ENCODE measurements around the gene PROSER2. TPM values are rescaled to one million over a fixed set of nuclear protein-coding genes. Genes with fewer than 3 reads are reported as not detected.

PROSER2 gene
- total RNA-seq, 1 experiment from 2014 or later, result 10.6 TPM

- no peak overlapping the region for H2AK5ac ChIP-seq (ENCODE audit: insufficient read length, low read length)
- Mint-ChIP-seq H3K36me3 (ENCODE audit: insufficient read depth in 1 of 3, low read depth in 3 of 3) (no peaks in the 10 kb centered on the region), H3K27me3 (ENCODE audit: low read depth) (no peaks in the 10 kb centered on the region; the same call in 1 of the 2 replicates), H3K4me1 (peaks cover 17 to 23% of the 10 kb centered on the region in 2 experiments), H3K27ac (peak overlapping the region in 2 of 3 experiments; percentile 57 to 92; a peak in 4 of 7 replicates), H3K9me3 (no peaks in the 10 kb centered on the region; a peak in 1 of 5 replicates), H3K4me3 (no peak overlapping the region)
- H2BK15ac ChIP-seq (ENCODE audit: low read depth, low read length), result no peak overlapping the region
- TF ChIP-seq, protein P1, sequence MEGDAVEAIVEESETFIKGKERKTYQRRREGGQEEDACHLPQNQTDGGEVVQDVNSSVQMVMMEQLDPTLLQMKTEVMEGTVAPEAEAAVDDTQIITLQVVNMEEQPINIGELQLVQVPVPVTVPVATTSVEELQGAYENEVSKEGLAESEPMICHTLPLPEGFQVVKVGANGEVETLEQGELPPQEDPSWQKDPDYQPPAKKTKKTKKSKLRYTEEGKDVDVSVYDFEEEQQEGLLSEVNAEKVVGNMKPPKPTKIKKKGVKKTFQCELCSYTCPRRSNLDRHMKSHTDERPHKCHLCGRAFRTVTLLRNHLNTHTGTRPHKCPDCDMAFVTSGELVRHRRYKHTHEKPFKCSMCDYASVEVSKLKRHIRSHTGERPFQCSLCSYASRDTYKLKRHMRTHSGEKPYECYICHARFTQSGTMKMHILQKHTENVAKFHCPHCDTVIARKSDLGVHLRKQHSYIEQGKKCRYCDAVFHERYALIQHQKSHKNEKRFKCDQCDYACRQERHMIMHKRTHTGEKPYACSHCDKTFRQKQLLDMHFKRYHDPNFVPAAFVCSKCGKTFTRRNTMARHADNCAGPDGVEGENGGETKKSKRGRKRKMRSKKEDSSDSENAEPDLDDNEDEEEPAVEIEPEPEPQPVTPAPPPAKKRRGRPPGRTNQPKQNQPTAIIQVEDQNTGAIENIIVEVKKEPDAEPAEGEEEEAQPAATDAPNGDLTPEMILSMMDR (conservative IDR thresholded peaks at IDR 0.05), result peak; percentile 50
- no peak overlapping the region for H3K4ac ChIP-seq (ENCODE audit: low read depth, low read length)
- DNase-seq, result peak; percentile 74
- no peak overlapping the region for H2BK20ac ChIP-seq (ENCODE audit: low read depth, low read length, poor library complexity, severe bottlenecking)
- H4K5ac ChIP-seq (ENCODE audit: insufficient read length, low read depth, low read length), result no peak overlapping the region
- H2BK120ac ChIP-seq (ENCODE audit: low read depth, low read length, poor library complexity, severe bottlenecking), result no peak overlapping the region
- H3T11ph ChIP-seq (ENCODE audit: low read length), result no peak overlapping the region
- no peak overlapping the region for H3K4me2 ChIP-seq (ENCODE audit: insufficient read depth, insufficient read length, low read length)
- no peak overlapping the region for H3K56ac ChIP-seq (ENCODE audit: insufficient read length, low read depth, low read length)
- peaks cover 6% of the 10 kb centered on the region; the same call in 1 of the 2 replicates for H3K4me1 ChIP-seq (ENCODE audit: insufficient read depth, low read length)
- H2BK5ac ChIP-seq (ENCODE audit: insufficient read length, low read length), result no peak overlapping the region
- no peak overlapping the region for H3K9ac ChIP-seq (ENCODE audit: extremely low read depth, insufficient read length, low read length)
- no peaks in the 10 kb centered on the region for H3K79me1 ChIP-seq (ENCODE audit: insufficient read depth, low read depth, low read length, poor library complexity, severe bottlenecking)
- H4K8ac ChIP-seq (replicated peaks; ENCODE audit: insufficient read length, low read depth, low read length), result no peak overlapping the region
- H3K18ac ChIP-seq (ENCODE audit: insufficient read length, low read depth, low read length), result no peak overlapping the region
- no peaks in the 10 kb centered on the region for H3K23me2 ChIP-seq (ENCODE audit: insufficient read length, low read depth, low read length, poor library complexity, severe bottlenecking)
- H3K9me3 ChIP-seq (ENCODE audit: control insufficient read depth, low read depth, low read length), result no peaks in the 10 kb centered on the region
- no peaks in the 10 kb centered on the region for H3K79me2 ChIP-seq (ENCODE audit: insufficient read depth, low read length)
- H4K20me1 ChIP-seq (ENCODE audit: control insufficient read depth, insufficient read depth, insufficient read length), result no peaks in the 10 kb centered on the region
- WGBS (ENCODE audit: extremely low coverage, insufficient read length, low lambda C conversion rate), result no CpG with 5 or more reads among the region's 32 CpGs
- H3K27me3 ChIP-seq (ENCODE audit: insufficient read depth, low read length), result no peaks in the 10 kb centered on the region
- H4K91ac ChIP-seq (ENCODE audit: insufficient read length, low read depth, low read length), result no peak overlapping the region
- no peak overlapping the region for H3K14ac ChIP-seq (ENCODE audit: insufficient read depth, low read length)
- no peak overlapping the region for H2BK12ac ChIP-seq (ENCODE audit: insufficient read length, low read depth, low read length)
- no peak overlapping the region for H2AFZ ChIP-seq (ENCODE audit: low read length)
- H3K23ac ChIP-seq (ENCODE audit: insufficient read length, low read depth, low read length), result no peak overlapping the region
- no peak overlapping the region for H3K27ac ChIP-seq (ENCODE audit: insufficient read length, low read depth, low read length)
Measured at GRCh38 chr10:11880151-11881029, 57.2 kb downstream of the PROSER2 start.
